NT2/D1 (cell line): ENCODE measurements around the gene HS6ST2.

Experiments used
- YY1 ChIP-seq: IDR thresholded peaks from 2 replicates; pipeline ENCODE4 v1.6.1; 2011; ENCODE audit not compliant: insufficient read length, insufficient read depth
- ZNF274 ChIP-seq: IDR thresholded peaks from 2 replicates; pipeline ENCODE4 v1.6.1; 2011; ENCODE audit warnings: mild to moderate bottlenecking, low read depth, low read length

GRCh38 chrX:132918523-132918922 is 39.9 kb downstream of the HS6ST2 start:
- TF ChIP-seq YY1 (no peak), ZNF274 (no peak)
